ENCODE data around the gene CRAMP1. TPM values are rescaled to one million over a fixed set of nuclear protein-coding genes. Genes with fewer than 3 reads are reported as not detected.
A peak's percentile ranks its signal among the peaks of the same experiment; 100 is the strongest.

Gene CRAMP1
- total RNA-seq, 4 donors from 2014 or later, result 5.2 to 9.9 (median 8.0) TPM

GRCh38 chr16:1677942-1678499 lies 65.9 kb downstream of the CRAMP1 start, which contains the start of gene JPT2:
Gene JPT2, plus strand, starts transcription at chr16:1678279. Its CDS starts 34 bp downstream, at chr16:1678313.
- Histone ChIP-seq H3K4me3 (peak within 1 kb of the TSS; percentile 61 to 94 (median 74)), H3K4me1 (peaks cover 13 to 47% (median 17%) of the 10 kb centered on the region in 3 donors), H3K27me3 (no peaks in the 10 kb centered on the region), H3K9me3 (no peaks in the 10 kb centered on the region), H3K27ac (peak within 1 kb of the TSS; percentile 82 to 95 (median 86)), H3K36me3 (peaks cover 8 to 38% (median 10%) of the 10 kb centered on the region in 3 donors)
- intact Hi-C loops (cut with DNase I), result no loop called here
- 0 to 5% methylated on average over 3 to 13 of the region's 79 CpGs for WGBS, 2 donors
- DNase-seq, result peak; percentile 80
- no peak for TF ChIP-seq CTCF (IDR thresholded peaks at IDR 0.05)
- peak in 2 of 4 donors; percentile 42 to 72 for TF ChIP-seq POLR2A (IDR thresholded peaks at IDR 0.05)

GRCh38 chr16:1678500-1679098 lies 66.4 kb downstream of the CRAMP1 start:
- Histone ChIP-seq H3K36me3 (peaks cover 8 to 38% (median 10%) of the 10 kb centered on the region in 3 donors), H3K27ac (peak overlapping the region; percentile 82 to 95 (median 86)), H3K4me1 (peaks cover 13 to 47% (median 17%) of the 10 kb centered on the region in 3 donors), H3K4me3 (peak overlapping the region; percentile 61 to 94 (median 74)), H3K9me3 (no peaks in the 10 kb centered on the region), H3K27me3 (no peaks in the 10 kb centered on the region)
- 0% methylated on average over 2 to 9 of the region's 45 CpGs for WGBS, 2 donors
- intact Hi-C loops (cut with DNase I), result no loop called here
- DNase-seq, result no peak
- no peak for TF ChIP-seq POLR2A (IDR thresholded peaks at IDR 0.05)
- no peak for TF ChIP-seq CTCF (IDR thresholded peaks at IDR 0.05)

DNA sequence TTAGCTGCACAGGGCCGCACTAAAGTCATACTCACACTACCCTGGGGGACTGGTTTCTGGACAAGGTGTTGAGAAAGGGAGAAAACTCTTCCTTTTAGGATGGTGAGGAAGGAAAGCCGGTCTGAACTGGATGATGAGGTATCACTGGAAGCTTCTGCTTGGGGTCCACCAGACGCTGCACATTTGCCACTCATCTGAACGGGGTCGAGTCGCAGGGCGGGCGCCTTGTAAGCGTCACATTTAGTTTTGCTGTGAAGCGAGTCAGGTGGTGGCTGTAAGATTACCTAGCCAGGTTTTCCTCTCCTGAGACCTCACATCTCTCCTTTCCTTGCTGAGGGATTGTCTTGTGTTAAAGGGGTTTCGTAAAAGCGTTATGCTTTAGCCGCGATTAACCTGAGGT lies 68.2 kb downstream of the CRAMP1 start:
- H3K9me3 ChIP-seq, result no peaks in the 10 kb centered on the region
- no peak for DNase-seq
- H3K27me3 ChIP-seq, result no peaks in the 10 kb centered on the region
- WGBS, 2 donors, result 80 to 85% methylated on average over 14 of the region's 14 CpGs
- peaks cover 0 to 38% (median 0%) of the 10 kb centered on the region in 3 donors for H3K36me3 ChIP-seq
- TF ChIP-seq CTCF (IDR thresholded peaks at IDR 0.05) (no peak), POLR2A (IDR thresholded peaks at IDR 0.05) (no peak)
- H3K4me3 ChIP-seq, result no peak overlapping the region
- H3K4me1 ChIP-seq, result peaks cover 13 to 47% (median 17%) of the 10 kb centered on the region in 3 donors
- H3K27ac ChIP-seq, result peak overlapping the region in 1 of 4 donors; percentile 82
- intact Hi-C loops (cut with DNase I), result no loop called here

DNA sequence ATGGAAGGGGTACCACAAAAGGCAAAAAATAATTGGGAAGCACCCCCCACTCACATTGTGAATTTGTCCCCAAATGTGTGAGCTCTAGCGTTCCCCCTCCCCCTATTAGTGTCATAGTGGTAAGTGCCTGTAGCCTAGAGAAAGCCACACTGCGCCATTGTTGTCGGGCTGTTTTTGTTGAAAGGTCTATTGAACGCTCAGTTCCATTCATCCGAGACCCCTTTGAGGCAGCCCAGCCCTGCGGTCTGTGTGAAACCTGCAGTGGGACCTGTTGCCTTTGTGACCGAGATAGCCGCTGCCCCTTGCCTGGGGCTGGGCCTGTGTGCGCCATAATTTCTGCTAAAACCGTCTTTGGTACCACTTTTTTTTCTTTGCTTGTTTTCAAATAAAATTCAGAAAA lies 68.9 kb downstream of the CRAMP1 start:
- no peak for DNase-seq
- WGBS, 2 donors, result 82 to 89% methylated on average over 8 to 10 of the region's 10 CpGs
- Histone ChIP-seq H3K4me1 (peaks cover 13 to 47% (median 17%) of the 10 kb centered on the region in 3 donors), H3K27ac (peak overlapping the region in 1 of 4 donors; percentile 46), H3K27me3 (no peaks in the 10 kb centered on the region), H3K9me3 (no peaks in the 10 kb centered on the region), H3K36me3 (peaks cover 0 to 38% (median 0%) of the 10 kb centered on the region in 3 donors), H3K4me3 (no peak overlapping the region)
- intact Hi-C loops (cut with DNase I), result no loop called here
- TF ChIP-seq POLR2A (IDR thresholded peaks at IDR 0.05), result no peak
- no peak for TF ChIP-seq CTCF (IDR thresholded peaks at IDR 0.05)
